Measurements from ENCODE around the gene APOBR.

DNA sequence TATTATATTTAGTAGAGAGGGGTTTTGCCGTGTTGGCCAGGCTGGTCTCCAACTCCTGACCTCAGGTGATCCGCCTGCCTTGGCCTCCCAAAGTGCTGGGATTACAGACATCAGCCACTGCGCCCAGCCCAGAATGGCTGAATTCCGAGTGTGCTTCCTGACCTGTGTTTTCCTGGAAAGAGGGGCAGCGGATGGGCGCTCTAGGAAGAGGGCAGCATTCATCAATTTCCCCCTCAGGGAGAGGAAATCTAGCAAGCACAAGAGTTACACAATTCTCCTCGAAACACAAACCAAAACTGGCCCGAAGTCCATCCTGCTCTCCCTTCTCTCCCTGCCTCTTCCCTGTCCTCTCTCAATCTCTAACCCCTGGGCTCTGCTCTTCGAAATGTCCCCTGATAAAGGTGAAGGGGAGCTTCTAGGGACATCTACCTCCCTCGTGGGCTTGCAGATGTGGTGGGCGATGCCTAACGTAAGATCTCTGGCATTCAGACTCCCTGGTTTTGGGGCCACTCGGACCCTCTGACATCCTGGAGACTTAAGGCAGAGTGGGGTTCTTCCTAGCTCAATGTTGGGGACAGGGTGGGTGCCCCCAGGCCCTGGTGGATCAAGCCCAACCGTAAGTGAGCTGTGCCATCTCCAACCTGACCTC, 11.2 kb downstream of the APOBR start:
- no peak for TF ChIP-seq POLR2A (IDR thresholded peaks at IDR 0.05)
- TF ChIP-seq, protein P1, sequence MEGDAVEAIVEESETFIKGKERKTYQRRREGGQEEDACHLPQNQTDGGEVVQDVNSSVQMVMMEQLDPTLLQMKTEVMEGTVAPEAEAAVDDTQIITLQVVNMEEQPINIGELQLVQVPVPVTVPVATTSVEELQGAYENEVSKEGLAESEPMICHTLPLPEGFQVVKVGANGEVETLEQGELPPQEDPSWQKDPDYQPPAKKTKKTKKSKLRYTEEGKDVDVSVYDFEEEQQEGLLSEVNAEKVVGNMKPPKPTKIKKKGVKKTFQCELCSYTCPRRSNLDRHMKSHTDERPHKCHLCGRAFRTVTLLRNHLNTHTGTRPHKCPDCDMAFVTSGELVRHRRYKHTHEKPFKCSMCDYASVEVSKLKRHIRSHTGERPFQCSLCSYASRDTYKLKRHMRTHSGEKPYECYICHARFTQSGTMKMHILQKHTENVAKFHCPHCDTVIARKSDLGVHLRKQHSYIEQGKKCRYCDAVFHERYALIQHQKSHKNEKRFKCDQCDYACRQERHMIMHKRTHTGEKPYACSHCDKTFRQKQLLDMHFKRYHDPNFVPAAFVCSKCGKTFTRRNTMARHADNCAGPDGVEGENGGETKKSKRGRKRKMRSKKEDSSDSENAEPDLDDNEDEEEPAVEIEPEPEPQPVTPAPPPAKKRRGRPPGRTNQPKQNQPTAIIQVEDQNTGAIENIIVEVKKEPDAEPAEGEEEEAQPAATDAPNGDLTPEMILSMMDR (IDR thresholded peaks at IDR 0.05): no peak
- TF ChIP-seq POLR2AphosphoS5 (IDR thresholded peaks at IDR 0.05; ENCODE audit: insufficient read depth in 1 of 2, low read depth in 1 of 2): no peak

All from vagina (tissue), 2 donors.